ENCODE data around the gene AXIN2. TPM values are rescaled to one million over a fixed set of nuclear protein-coding genes. Genes with fewer than 3 reads are reported as not detected.

Gene AXIN2
- total RNA-seq, 1 experiment from 2014 or later, result 10.7 TPM

DNA sequence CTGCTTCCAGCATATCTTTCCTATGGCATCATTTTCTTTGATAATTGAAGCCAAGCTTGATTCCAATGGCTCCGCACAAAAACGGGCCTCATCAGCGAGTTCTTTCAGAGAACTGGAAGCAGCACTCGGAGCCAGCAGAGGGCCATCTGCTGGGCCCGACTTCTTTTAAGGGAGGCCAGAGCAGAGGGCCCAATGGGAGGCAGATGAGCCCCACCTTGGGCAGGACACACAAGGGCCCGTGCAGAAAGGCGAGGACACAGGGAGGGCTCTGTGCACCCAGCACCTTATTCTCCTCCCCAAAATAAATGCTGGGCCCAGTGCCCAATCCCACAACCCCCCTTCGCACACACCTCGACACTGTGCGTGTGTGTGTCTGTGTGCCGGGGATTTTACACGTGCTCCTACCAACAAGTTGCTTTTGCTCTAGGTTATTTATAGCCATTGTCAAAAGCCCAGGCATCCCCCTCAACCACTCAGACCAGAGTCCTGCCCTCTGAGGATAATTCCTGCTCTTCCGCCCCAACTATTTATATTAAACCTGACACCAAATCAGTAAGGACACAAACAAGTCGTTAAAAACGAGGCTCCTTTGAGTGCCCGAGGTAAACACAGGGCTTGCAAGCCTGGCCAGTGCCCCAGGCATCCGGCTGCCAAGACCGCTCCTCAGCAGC lies 6.8 kb downstream of the AXIN2 start:
- H3K27ac ChIP-seq (ENCODE audit: low read depth, low read length, poor library complexity, severe bottlenecking), result no peak overlapping the region

DNA sequence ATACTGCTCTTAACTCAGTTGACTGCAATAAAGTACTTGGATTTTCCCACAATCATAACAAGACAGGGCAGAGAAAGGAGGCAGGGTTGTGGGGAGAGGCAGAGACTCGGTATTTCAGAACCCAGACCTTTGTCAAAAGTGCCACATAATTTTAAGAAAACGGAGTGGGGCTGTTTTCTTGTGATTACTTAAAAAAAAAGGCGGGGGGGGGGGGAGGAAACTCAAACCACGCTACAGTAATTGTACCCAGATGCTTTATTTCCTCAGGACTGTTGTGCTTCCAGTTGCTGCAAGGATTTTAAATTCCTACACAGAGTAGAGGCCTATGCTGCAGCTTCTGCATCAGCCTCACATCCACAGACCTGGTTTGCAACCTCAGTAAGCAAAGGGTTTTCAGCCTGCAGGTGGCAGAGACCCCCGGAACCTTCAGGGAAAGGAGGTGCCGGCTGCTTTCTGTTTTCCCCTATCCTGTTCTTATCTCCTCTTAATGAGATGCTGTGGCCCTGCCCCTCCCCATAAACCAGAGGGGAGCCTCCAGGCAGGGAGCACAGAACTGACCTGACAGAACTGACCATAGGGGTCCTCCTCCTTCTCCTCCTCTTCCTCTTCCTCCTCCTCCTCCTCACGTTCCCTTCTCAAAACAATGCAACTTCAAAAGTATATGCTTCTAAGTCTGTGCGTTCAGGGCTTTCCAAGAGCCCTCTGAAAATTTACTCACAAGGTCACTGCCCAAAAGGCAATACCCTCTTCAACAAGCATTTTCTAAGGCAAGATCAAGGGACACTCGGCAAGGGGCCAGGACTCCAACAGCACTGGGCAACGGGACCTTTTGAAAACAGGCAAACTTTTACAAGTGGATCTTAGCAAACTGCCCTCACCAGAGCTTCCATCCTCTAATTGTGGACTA lies 7.5 kb downstream of the AXIN2 start:
- Histone ChIP-seq H3K27me3 (replicated peaks; ENCODE audit: insufficient read depth, low read depth, low read length, poor library complexity) (no peaks in the 10 kb centered on the region), H3K36me3 (ENCODE audit: insufficient read depth, low read length, poor library complexity, severe bottlenecking) (peaks cover 2% of the 10 kb centered on the region), H3K9me3 (ENCODE audit: low read depth, low read length, poor library complexity, severe bottlenecking) (no peaks in the 10 kb centered on the region), H3K4me1 (ENCODE audit: insufficient read depth, low read length, poor library complexity, severe bottlenecking) (peaks cover 15% of the 10 kb centered on the region), H3K4me3 (ENCODE audit: low read depth, low read length, poor library complexity, severe bottlenecking) (no peak overlapping the region), H3K27ac (ENCODE audit: low read depth, low read length, poor library complexity, severe bottlenecking) (no peak overlapping the region)
- CTCF ChIA-PET, result no interaction called here
- intact Hi-C loops (cut with micrococcal nuclease; ENCODE audit: unreplicated experiment), result loop anchor here (10.0 kb wide), 1 partner anchor 611 kb away; no protein-coding TSS in a partner anchor
- TF ChIP-seq, protein P1, sequence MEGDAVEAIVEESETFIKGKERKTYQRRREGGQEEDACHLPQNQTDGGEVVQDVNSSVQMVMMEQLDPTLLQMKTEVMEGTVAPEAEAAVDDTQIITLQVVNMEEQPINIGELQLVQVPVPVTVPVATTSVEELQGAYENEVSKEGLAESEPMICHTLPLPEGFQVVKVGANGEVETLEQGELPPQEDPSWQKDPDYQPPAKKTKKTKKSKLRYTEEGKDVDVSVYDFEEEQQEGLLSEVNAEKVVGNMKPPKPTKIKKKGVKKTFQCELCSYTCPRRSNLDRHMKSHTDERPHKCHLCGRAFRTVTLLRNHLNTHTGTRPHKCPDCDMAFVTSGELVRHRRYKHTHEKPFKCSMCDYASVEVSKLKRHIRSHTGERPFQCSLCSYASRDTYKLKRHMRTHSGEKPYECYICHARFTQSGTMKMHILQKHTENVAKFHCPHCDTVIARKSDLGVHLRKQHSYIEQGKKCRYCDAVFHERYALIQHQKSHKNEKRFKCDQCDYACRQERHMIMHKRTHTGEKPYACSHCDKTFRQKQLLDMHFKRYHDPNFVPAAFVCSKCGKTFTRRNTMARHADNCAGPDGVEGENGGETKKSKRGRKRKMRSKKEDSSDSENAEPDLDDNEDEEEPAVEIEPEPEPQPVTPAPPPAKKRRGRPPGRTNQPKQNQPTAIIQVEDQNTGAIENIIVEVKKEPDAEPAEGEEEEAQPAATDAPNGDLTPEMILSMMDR (conservative IDR thresholded peaks at IDR 0.05; ENCODE audit: low read depth, low read length), result no peak
- TF ChIP-seq EZH2 (IDR thresholded peaks at IDR 0.05; ENCODE audit: borderline replicate concordance, low read depth, low read length, poor library complexity, severe bottlenecking), result no peak
- BruUV-seq (replicated peaks), result no TSS peak
- DNase-seq (ENCODE audit: low spot score), result no peak
- POLR2A ChIA-PET (ENCODE audit: low non-redundant PET), result no interaction called here

More for the DNA sequence above, 6.8 kb downstream of the AXIN2 start:
- intact Hi-C loops (cut with micrococcal nuclease; ENCODE audit: unreplicated experiment), result loop anchor here (5.0 to 10.0 kb wide), 2 partner anchors 277 to 610 kb away; no protein-coding TSS in a partner anchor
- Histone ChIP-seq H3K27me3 (replicated peaks; ENCODE audit: insufficient read depth, low read depth, low read length, poor library complexity) (no peaks in the 10 kb centered on the region), H3K4me3 (ENCODE audit: low read depth, low read length, poor library complexity, severe bottlenecking) (no peak overlapping the region), H3K36me3 (ENCODE audit: insufficient read depth, low read length, poor library complexity, severe bottlenecking) (no peaks in the 10 kb centered on the region), H3K9me3 (ENCODE audit: low read depth, low read length, poor library complexity, severe bottlenecking) (no peaks in the 10 kb centered on the region), H3K4me1 (ENCODE audit: insufficient read depth, low read length, poor library complexity, severe bottlenecking) (peaks cover 15% of the 10 kb centered on the region)
- CTCF ChIA-PET, result interaction anchor here (1.9 kb wide), 1 partner anchor 260 kb away, joined by 9 read pairs; no protein-coding TSS in a partner anchor
- no peak for TF ChIP-seq EZH2 (IDR thresholded peaks at IDR 0.05; ENCODE audit: borderline replicate concordance, low read depth, low read length, poor library complexity, severe bottlenecking)
- TF ChIP-seq, protein P1 (conservative IDR thresholded peaks at IDR 0.05; ENCODE audit: low read depth, low read length), result no peak
- BruUV-seq (replicated peaks), result no TSS peak
- POLR2A ChIA-PET (ENCODE audit: low non-redundant PET), result no interaction called here
- DNase-seq (ENCODE audit: low spot score), result no peak

DNA sequence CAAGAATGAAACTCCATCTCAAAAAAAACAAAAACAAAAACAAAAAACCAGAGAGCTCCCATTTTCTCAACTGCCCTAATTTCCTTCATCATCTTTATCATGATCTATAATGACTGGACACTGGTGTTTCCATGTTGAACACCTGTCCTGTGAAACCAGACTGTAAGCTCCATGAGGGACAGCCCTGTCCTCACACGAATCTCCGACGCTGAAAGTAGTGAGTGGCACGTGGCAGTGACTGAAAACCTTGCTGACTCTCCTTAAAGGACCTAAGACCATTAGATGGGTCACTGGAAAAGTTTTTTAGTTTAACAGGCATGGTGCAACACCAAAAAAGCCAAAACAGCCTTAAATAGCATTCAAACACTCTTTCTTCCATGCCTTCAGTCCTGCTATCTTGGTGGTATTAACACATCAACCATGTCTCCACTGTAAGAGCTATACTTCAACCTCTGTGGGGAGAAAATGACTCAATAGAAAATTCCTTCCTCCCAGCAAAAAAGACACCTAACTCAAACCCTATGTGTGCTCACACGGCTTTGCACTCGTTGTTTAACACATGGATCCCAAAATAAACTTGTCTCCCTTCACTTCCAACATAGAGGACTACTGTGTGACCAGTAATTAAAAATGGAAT lies 8.3 kb downstream of the AXIN2 start:
- peaks cover 4% of the 10 kb centered on the region for H3K36me3 ChIP-seq (ENCODE audit: insufficient read depth, low read length, poor library complexity, severe bottlenecking)
- CTCF ChIA-PET, result no interaction called here
- TF ChIP-seq, protein P1 (conservative IDR thresholded peaks at IDR 0.05; ENCODE audit: low read depth, low read length), result no peak
- TF ChIP-seq EZH2 (IDR thresholded peaks at IDR 0.05; ENCODE audit: borderline replicate concordance, low read depth, low read length, poor library complexity, severe bottlenecking), result no peak
- no TSS peak for BruUV-seq (replicated peaks)
- no peak overlapping the region for H3K27ac ChIP-seq (ENCODE audit: low read depth, low read length, poor library complexity, severe bottlenecking)
- no peaks in the 10 kb centered on the region for H3K27me3 ChIP-seq (replicated peaks; ENCODE audit: insufficient read depth, low read depth, low read length, poor library complexity)
- POLR2A ChIA-PET (ENCODE audit: low non-redundant PET), result no interaction called here
- DNase-seq (ENCODE audit: low spot score), result no peak
- peaks cover 10% of the 10 kb centered on the region for H3K4me1 ChIP-seq (ENCODE audit: insufficient read depth, low read length, poor library complexity, severe bottlenecking)
- intact Hi-C loops (cut with micrococcal nuclease; ENCODE audit: unreplicated experiment), result loop anchor here (10.0 kb wide), 1 partner anchor 612 kb away; no protein-coding TSS in a partner anchor
- no peaks in the 10 kb centered on the region for H3K9me3 ChIP-seq (ENCODE audit: low read depth, low read length, poor library complexity, severe bottlenecking)
- no peak overlapping the region for H3K4me3 ChIP-seq (ENCODE audit: low read depth, low read length, poor library complexity, severe bottlenecking)
